HepG2 (cell line): Measurements from ENCODE around the gene DAPP1. TPM values are rescaled to one million over a fixed set of nuclear protein-coding genes. Genes with fewer than 3 reads are reported as not detected.

Experiments
- ATAC-seq: fragments of 200-7000 bp; cut with Tn5 transposase; 3 replicates; pipeline ENCODE4 v1.9.1; 2020; ENCODE audit warnings: mild to moderate bottlenecking, moderate library complexity
- BruUV-seq: library from RNA; stranded (reverse); fragments of 400-500 nt; replicated peaks from 2 replicates; lab custom pipeline; 2021; lab: Mats Ljungman, UMichigan
- CTCF ChIA-PET: fragments of 300-600 bp; formaldehyde crosslinking; extraction: SDS; loops from one replicate; lab custom pipeline; 2021; ENCODE audit warnings: low total read pairs, inconsistent platforms, low intra/inter-chr PET ratio; lab: Yijun Ruan, JAX
- POLR2A ChIA-PET: fragments of 350-600 bp; sonication (Branson Sonifier 250); formaldehyde crosslinking; loops from one replicate; lab custom pipeline; 2020; ENCODE audit warnings: antibody characterized with exemption, inconsistent platforms; lab: Yijun Ruan, JAX
- DNase-seq: peaks from one replicate; pipeline ENCODE4 v3.0.0-alpha.2; 2015; ENCODE audit warnings: low spot score
- FAIRE-seq: peaks from 3 replicates; lab custom pipeline; 2011; peaks lifted over from hg19 to GRCh38; lab: Jason Lieb, UNC
- H2AFZ ChIP-seq: one replicate; pipeline ENCODE4 v1.6.1; 2011; ENCODE audit warnings: low read length, inconsistent platforms
- H3K27ac ChIP-seq: fragments of 300-600 bp; 3 replicates; pipeline ENCODE4 v1.8.0; 2011; ENCODE audit warnings: mixed run types, mild to moderate bottlenecking, mixed read lengths, low read length, inconsistent platforms; ENCODE audit not compliant: insufficient read depth; ENCODE audit errors: extremely low read length
- H3K27me3 ChIP-seq, 2 experiments: fragments of 200-600 bp in 1 of 2; 2 replicates in 1 of 2; 3 replicates in 1 of 2; pipeline versions ENCODE4 v1.6.0 to v1.8.0; 2011; ENCODE audit warnings: low read length in 2 of 2, mild to moderate bottlenecking in 2 of 2, moderate library complexity in 2 of 2, inconsistent platforms in 1 of 2; ENCODE audit not compliant: insufficient read depth in 2 of 2, control insufficient read depth in 1 of 2
- H3K36me3 ChIP-seq, 2 experiments: fragments of 200-600 bp in 1 of 2; replicated peaks in 1 of 2; 2 replicates in 1 of 2; 3 replicates in 1 of 2; pipeline versions ENCODE4 v1.5.1 to v1.8.0; 2011; ENCODE audit warnings: low read length in 2 of 2, inconsistent platforms in 1 of 2; ENCODE audit not compliant: insufficient read depth in 2 of 2, control insufficient read depth in 1 of 2
- H3K4me1 ChIP-seq: 2 replicates; pipeline ENCODE4 v1.5.1; 2012; ENCODE audit warnings: low read length, inconsistent platforms; ENCODE audit not compliant: insufficient read depth
- H3K4me2 ChIP-seq: 2 replicates; pipeline ENCODE4 v1.6.0; 2011; ENCODE audit warnings: low read depth, low read length, inconsistent platforms
- H3K4me3 ChIP-seq, 3 experiments: fragments of 200-600 bp in 1 of 3; sonication (generic), shearing (Covaris generic) in 1 of 3; replicated peaks in 1 of 3; 2 replicates each; pipeline ENCODE4 v1.5.1; 2011 to 2016; ENCODE audit warnings: low read length in 3 of 3, inconsistent platforms in 2 of 3, low read depth in 2 of 3, mild to moderate bottlenecking in 2 of 3, control low read depth in 1 of 3, mixed read lengths in 1 of 3; ENCODE audit not compliant: insufficient read depth in 1 of 3
- H3K79me2 ChIP-seq: one replicate; pipeline ENCODE4 v1.6.1; 2011; ENCODE audit warnings: low read length, inconsistent platforms; ENCODE audit not compliant: insufficient read depth
- H3K9ac ChIP-seq: 2 replicates; pipeline ENCODE4 v1.6.0; 2011; ENCODE audit warnings: mild to moderate bottlenecking, low read depth, low read length, inconsistent platforms; ENCODE audit not compliant: insufficient read depth
- H3K9me3 ChIP-seq: 2 replicates; pipeline ENCODE4 v1.5.1; 2012; ENCODE audit warnings: mild to moderate bottlenecking, low read length
- H4K20me1 ChIP-seq: 2 replicates; pipeline ENCODE4 v1.6.0; 2011; ENCODE audit warnings: inconsistent platforms, mild to moderate bottlenecking, low read length, moderate library complexity; ENCODE audit not compliant: insufficient read depth
- GLI4 ChIP-seq: sonication (generic); formaldehyde crosslinking; IDR thresholded peaks from 2 replicates; pipeline ENCODE4 v1.5.1; 2020; ENCODE audit warnings: missing genetic modification reagents, mild to moderate bottlenecking, moderate library complexity, borderline replicate concordance
- WGBS: methylation state at CpG from one replicate; pipeline ENCODE4 v1.1.6; 2017; ENCODE audit warnings: low lambda C conversion rate; 5-methylcytosine and 5-hydroxymethylcytosine counted together
- in situ Hi-C: cut with HindIII; loops from 2 replicates; pipeline ENCODE4 v1.10.0; 2017; ENCODE audit warnings: low pct_unique_long_range_greater_than_20kb; ENCODE audit not compliant: extremely low pct_ligation_motif_present
- intact Hi-C: fragments of 100-400 bp; cut with micrococcal nuclease; formaldehyde crosslinking; loops from one replicate; pipeline ENCODE4 v1.10.0; 2022; ENCODE audit not compliant: unreplicated experiment
- polyA plus RNA-seq, 8 experiments: library from polyadenylated mRNA; depleted of rRNA in 3 of 8; stranded (reverse) in 7 of 8; unstranded in 1 of 8; fragments of >200 nt; fragmentation: Illumina TruSeq in 4 of 8; extraction: Trizol in 4 of 8; gene quantifications; 2 replicates each; pipeline versions ENCODE4 v1.2.1 to v1.2.3, GENCODE V29; 2011 to 2016; ENCODE audit warnings: low read depth in 4 of 8, missing spikeins in 1 of 8, mixed read lengths in 1 of 8; ENCODE audit not compliant: insufficient read depth in 1 of 8
- total RNA-seq, 5 experiments: library from RNA; depleted of rRNA; stranded (reverse); fragments of >200 nt; fragmentation: Illumina TruSeq; extraction: Trizol; gene quantifications; 2 replicates each; pipeline ENCODE4 v1.2.3, GENCODE V29; 2016; ENCODE audit warnings: low read depth in 1 of 5
- TF ChIP-seq, protein P1 (sequence below): sonication (generic); formaldehyde crosslinking; IDR thresholded peaks from 2 replicates; pipeline ENCODE4 v1.4.0; 2020; ENCODE audit warnings: missing genetic modification reagents
- TF ChIP-seq, protein P2 (sequence below): sonication (generic); formaldehyde crosslinking; conservative IDR thresholded peaks from 2 replicates; pipeline ENCODE4 v1.4.0; 2020; ENCODE audit warnings: mild to moderate bottlenecking, missing genetic modification reagents, moderate library complexity
- TF ChIP-seq, protein P3 (sequence below): sonication (generic); formaldehyde crosslinking; IDR thresholded peaks from 2 replicates; pipeline ENCODE4 v1.5.0; 2020; ENCODE audit warnings: missing genetic modification reagents

Gene DAPP1
- total and polyA plus RNA-seq, 2 of the 13 experiments (the other 11 are each of a cell fraction or from before 2014, with no cell fraction given), result not detected

DNA sequence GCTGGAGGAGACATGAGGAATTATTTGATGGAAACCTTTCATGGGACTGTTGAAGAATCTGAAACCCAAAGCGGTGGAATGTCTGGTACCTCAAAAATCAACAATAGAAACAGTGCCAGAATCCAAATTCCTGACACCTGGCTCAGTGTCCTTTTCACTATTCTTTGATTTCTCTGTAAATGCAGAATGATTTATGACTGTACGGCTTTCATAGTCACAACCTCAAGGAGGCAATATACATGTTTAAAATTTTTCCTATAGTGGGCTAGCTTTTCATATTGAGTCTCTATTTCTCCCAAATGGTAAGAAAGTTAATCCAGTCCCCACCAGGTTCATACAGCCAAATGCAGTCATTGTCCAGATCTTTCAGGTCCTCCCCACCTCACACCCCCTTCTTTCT lies 19.3 kb downstream of the DAPP1 start:
- CTCF ChIA-PET, result no interaction called here
- TF ChIP-seq, protein P1, sequence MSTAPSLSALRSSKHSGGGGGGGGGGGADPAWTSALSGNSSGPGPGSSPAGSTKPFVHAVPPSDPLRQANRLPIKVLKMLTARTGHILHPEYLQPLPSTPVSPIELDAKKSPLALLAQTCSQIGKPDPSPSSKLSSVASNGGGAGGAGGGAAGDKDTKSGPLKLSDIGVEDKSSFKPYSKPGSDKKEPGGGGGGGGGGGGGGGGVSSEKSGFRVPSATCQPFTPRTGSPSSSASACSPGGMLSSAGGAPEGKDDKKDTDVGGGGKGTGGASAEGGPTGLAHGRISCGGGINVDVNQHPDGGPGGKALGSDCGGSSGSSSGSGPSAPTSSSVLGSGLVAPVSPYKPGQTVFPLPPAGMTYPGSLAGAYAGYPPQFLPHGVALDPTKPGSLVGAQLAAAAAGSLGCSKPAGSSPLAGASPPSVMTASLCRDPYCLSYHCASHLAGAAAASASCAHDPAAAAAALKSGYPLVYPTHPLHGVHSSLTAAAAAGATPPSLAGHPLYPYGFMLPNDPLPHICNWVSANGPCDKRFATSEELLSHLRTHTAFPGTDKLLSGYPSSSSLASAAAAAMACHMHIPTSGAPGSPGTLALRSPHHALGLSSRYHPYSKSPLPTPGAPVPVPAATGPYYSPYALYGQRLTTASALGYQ (CRISPR knock-in tag), result no peak
- TF ChIP-seq, protein P2, sequence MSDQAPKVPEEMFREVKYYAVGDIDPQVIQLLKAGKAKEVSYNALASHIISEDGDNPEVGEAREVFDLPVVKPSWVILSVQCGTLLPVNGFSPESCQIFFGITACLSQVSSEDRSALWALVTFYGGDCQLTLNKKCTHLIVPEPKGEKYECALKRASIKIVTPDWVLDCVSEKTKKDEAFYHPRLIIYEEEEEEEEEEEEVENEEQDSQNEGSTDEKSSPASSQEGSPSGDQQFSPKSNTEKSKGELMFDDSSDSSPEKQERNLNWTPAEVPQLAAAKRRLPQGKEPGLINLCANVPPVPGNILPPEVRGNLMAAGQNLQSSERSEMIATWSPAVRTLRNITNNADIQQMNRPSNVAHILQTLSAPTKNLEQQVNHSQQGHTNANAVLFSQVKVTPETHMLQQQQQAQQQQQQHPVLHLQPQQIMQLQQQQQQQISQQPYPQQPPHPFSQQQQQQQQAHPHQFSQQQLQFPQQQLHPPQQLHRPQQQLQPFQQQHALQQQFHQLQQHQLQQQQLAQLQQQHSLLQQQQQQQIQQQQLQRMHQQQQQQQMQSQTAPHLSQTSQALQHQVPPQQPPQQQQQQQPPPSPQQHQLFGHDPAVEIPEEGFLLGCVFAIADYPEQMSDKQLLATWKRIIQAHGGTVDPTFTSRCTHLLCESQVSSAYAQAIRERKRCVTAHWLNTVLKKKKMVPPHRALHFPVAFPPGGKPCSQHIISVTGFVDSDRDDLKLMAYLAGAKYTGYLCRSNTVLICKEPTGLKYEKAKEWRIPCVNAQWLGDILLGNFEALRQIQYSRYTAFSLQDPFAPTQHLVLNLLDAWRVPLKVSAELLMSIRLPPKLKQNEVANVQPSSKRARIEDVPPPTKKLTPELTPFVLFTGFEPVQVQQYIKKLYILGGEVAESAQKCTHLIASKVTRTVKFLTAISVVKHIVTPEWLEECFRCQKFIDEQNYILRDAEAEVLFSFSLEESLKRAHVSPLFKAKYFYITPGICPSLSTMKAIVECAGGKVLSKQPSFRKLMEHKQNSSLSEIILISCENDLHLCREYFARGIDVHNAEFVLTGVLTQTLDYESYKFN (CRISPR knock-in tag), result no peak
- TF ChIP-seq, protein P3, sequence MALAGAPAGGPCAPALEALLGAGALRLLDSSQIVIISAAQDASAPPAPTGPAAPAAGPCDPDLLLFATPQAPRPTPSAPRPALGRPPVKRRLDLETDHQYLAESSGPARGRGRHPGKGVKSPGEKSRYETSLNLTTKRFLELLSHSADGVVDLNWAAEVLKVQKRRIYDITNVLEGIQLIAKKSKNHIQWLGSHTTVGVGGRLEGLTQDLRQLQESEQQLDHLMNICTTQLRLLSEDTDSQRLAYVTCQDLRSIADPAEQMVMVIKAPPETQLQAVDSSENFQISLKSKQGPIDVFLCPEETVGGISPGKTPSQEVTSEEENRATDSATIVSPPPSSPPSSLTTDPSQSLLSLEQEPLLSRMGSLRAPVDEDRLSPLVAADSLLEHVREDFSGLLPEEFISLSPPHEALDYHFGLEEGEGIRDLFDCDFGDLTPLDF (CRISPR knock-in tag), result no peak
- no peak for TF ChIP-seq GLI4 (CRISPR knock-in tag)
- TF ChIP-seq, all 625 proteins: peak for 0
- 63% methylated on average over 2 of the region's 2 CpGs for WGBS

More for the DNA sequence above, 19.3 kb downstream of the DAPP1 start:
- BruUV-seq, result no TSS peak
- Histone ChIP-seq H3K4me1 (no peaks in the 10 kb centered on the region), H3K9me3 (no peaks in the 10 kb centered on the region), H2AFZ (no peak overlapping the region), H3K79me2 (no peaks in the 10 kb centered on the region), H3K27ac (no peak overlapping the region), H3K9ac (no peak overlapping the region), H3K36me3 (no peaks in the 10 kb centered on the region), H3K4me2 (no peak overlapping the region), H3K27me3 (peaks cover 0 to 11% of the 10 kb centered on the region in 2 experiments; a peak in 1 of 5 replicates), H4K20me1 (no peaks in the 10 kb centered on the region), H3K4me3 (no peak overlapping the region)
- POLR2A ChIA-PET, result no interaction called here
- FAIRE-seq (no peak), DNase-seq (no peak), ATAC-seq (no peak)
- in situ Hi-C loops, result no loop called here
- intact Hi-C loops, result no loop called here
